ENCODE measurements around the gene PRX. TPM values are rescaled to one million over a fixed set of nuclear protein-coding genes. Genes with fewer than 3 reads are reported as not detected.

The PRX gene
- total and polyA plus RNA-seq, 9 of the 15 experiments (the other 6 are each of a cell fraction or from before 2014, with no cell fraction given), result 0.65 to 3.5 (median 1.7) TPM; not detected in 2

GRCh38 chr19:40416918-40417642 lies 3.9 kb upstream of the PRX start (continued):
- TF ChIP-seq MNT (conservative IDR thresholded peaks at IDR 0.05) (peak; percentile 64 to 80), CEBPG (CRISPR knock-in tag; IDR thresholded peaks at IDR 0.05) (peak; percentile 34; the same call in 1 of the 2 replicates), CEBPG (tag; conservative IDR thresholded peaks at IDR 0.05 in 1 of 2, IDR thresholded peaks at IDR 0.05 in 1 of 2) (no peak), XRCC5 (IDR thresholded peaks at IDR 0.05; ENCODE audit: low read depth, low read length) (0 out of 2 replicates have a peak, but pooled peaks have one; percentile 23), HBP1 (CRISPR knock-in tag; IDR thresholded peaks at IDR 0.05) (no peak), SRSF3 (IDR thresholded peaks at IDR 0.05; ENCODE audit: insufficient read depth, low read length) (no peak), DPF2 (IDR thresholded peaks at IDR 0.05) (peak; percentile 99), MCM3 (IDR thresholded peaks at IDR 0.05) (no peak), PKNOX1 (IDR thresholded peaks at IDR 0.05) (peak; percentile 46), TGIF2 (CRISPR knock-in tag; IDR thresholded peaks at IDR 0.05) (no peak), SREBF1 (IDR thresholded peaks at IDR 0.05; ENCODE audit: borderline replicate concordance, low read depth, low read length) (no peak), MYC (IDR thresholded peaks at IDR 0.05; ENCODE audit: low read depth, low read length) (0 out of 2 replicates have a peak, but pooled peaks have one; percentile 35), MYC (CRISPR knock-in tag; IDR thresholded peaks at IDR 0.05; ENCODE audit: borderline replicate concordance, low read depth) (no peak), ESRRA (IDR thresholded peaks at IDR 0.05; ENCODE audit: borderline replicate concordance, low read depth) (peak; percentile 93; the same call in 1 of the 2 replicates), PBX2 (CRISPR knock-in tag; IDR thresholded peaks at IDR 0.05; ENCODE audit: low read depth) (no peak), PBX2 (tag; conservative IDR thresholded peaks at IDR 0.05; ENCODE audit: low read depth) (no peak), ASH1L (IDR thresholded peaks at IDR 0.05; ENCODE audit: borderline replicate concordance, low read depth, partially characterized antibody) (no peak), FOXM1 (IDR thresholded peaks at IDR 0.05; ENCODE audit: low read depth) (0 out of 2 replicates have a peak, but pooled peaks have one; percentile 4), FOXM1 (CRISPR knock-in tag; IDR thresholded peaks at IDR 0.05; ENCODE audit: low read depth) (no peak), CBX2 (IDR thresholded peaks at IDR 0.05; ENCODE audit: insufficient read depth, low read length, poor library complexity, severe bottlenecking) (no peak), NCOA1 (IDR thresholded peaks at IDR 0.05; ENCODE audit: low read depth) (peak; percentile 81; the same call in 1 of the 2 replicates)
